Measurements from ENCODE around the gene STARD3.

STARD3 gene

GRCh38 chr17:39687546-39688474 lies 50.9 kb downstream of the STARD3 start, which contains the start of gene PGAP3:
Gene PGAP3, minus strand, starts transcription at chr17:39688057. Its CDS starts 43 bp downstream, at chr17:39688014.
- TF ChIP-seq, protein P1, sequence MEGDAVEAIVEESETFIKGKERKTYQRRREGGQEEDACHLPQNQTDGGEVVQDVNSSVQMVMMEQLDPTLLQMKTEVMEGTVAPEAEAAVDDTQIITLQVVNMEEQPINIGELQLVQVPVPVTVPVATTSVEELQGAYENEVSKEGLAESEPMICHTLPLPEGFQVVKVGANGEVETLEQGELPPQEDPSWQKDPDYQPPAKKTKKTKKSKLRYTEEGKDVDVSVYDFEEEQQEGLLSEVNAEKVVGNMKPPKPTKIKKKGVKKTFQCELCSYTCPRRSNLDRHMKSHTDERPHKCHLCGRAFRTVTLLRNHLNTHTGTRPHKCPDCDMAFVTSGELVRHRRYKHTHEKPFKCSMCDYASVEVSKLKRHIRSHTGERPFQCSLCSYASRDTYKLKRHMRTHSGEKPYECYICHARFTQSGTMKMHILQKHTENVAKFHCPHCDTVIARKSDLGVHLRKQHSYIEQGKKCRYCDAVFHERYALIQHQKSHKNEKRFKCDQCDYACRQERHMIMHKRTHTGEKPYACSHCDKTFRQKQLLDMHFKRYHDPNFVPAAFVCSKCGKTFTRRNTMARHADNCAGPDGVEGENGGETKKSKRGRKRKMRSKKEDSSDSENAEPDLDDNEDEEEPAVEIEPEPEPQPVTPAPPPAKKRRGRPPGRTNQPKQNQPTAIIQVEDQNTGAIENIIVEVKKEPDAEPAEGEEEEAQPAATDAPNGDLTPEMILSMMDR (IDR thresholded peaks at IDR 0.05; ENCODE audit: low read depth, low read length, missing control alignments), result no peak

DNA sequence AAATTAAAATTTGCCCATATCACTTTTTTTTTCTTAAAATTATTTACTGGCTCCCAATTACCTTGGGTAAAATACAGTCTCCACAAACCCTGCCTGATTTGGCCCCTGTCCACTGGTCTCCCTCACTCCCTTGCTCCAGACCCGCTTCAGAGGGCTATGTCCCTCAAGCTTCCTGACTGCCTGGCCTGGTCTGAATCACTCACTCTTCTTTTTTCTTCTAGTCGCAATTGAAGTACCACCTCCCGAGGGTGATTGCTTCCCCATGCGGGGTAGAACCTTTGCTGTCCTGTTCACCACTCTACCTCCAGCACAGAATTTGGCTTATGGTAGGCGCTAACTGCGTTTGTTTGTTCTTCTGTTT lies 51.5 kb downstream of the STARD3 start:
- H3K4me3 ChIP-seq (ENCODE audit: low read depth, low read length), result peak overlapping the region; percentile 71
- DNase-seq (ENCODE audit: low read depth), result no peak
- TF ChIP-seq, protein P1 (IDR thresholded peaks at IDR 0.05; ENCODE audit: low read depth, low read length, missing control alignments), result no peak
- in situ Hi-C loops (cut with HindIII; ENCODE audit: low sequenced_read_pairs), result no loop called here

More at GRCh38 chr17:39687546-39688474, 50.9 kb downstream of the STARD3 start, which contains the start of gene PGAP3:
- in situ Hi-C loops (cut with HindIII; ENCODE audit: low sequenced_read_pairs), result no loop called here
- peak; percentile 73 for DNase-seq (ENCODE audit: low read depth)
- peak within 1 kb of the TSS; percentile 71 for H3K4me3 ChIP-seq (ENCODE audit: low read depth, low read length)

DNA sequence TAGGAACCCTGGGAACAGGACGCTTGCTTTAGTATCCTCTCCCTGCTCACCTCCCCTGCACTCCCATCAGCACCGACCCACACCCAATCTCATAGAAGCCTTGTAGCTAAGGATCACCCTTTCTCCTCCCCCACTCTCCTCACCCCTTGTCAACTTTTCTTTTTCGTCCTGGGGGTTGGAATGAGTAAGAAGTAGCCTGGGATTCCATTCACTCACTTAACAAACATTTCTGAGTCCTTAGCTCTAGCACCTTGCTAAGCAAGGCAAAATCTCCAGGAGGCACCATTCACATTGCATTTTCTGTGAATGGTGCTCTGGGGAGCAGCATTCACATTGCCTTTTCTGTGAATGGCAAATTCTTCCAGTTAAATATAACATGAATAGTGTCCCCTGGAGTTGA lies 52.0 kb downstream of the STARD3 start:
- in situ Hi-C loops (cut with HindIII; ENCODE audit: low sequenced_read_pairs), result no loop called here
- TF ChIP-seq, protein P1 (IDR thresholded peaks at IDR 0.05; ENCODE audit: low read depth, low read length, missing control alignments), result no peak
- DNase-seq (ENCODE audit: low read depth), result no peak
- peak overlapping the region; percentile 71 for H3K4me3 ChIP-seq (ENCODE audit: low read depth, low read length)

GRCh38 chr17:39694593-39694992 lies 57.6 kb downstream of the STARD3 start:
- no peak for DNase-seq (ENCODE audit: low read depth)
- no peak overlapping the region for H3K4me3 ChIP-seq (ENCODE audit: low read depth, low read length)
- in situ Hi-C loops (cut with HindIII; ENCODE audit: low sequenced_read_pairs), result no loop called here
- TF ChIP-seq, protein P1 (IDR thresholded peaks at IDR 0.05; ENCODE audit: low read depth, low read length, missing control alignments), result no peak

GRCh38 chr17:39695089-39695474 lies 58.1 kb downstream of the STARD3 start:
- no peak for DNase-seq (ENCODE audit: low read depth)
- TF ChIP-seq, protein P1 (IDR thresholded peaks at IDR 0.05; ENCODE audit: low read depth, low read length, missing control alignments), result no peak
- no peak overlapping the region for H3K4me3 ChIP-seq (ENCODE audit: low read depth, low read length)
- in situ Hi-C loops (cut with HindIII; ENCODE audit: low sequenced_read_pairs), result no loop called here

GRCh38 chr17:39696731-39697130 lies 59.8 kb downstream of the STARD3 start:
- DNase-seq (ENCODE audit: low read depth), result no peak
- TF ChIP-seq, protein P1 (IDR thresholded peaks at IDR 0.05; ENCODE audit: low read depth, low read length, missing control alignments), result no peak
- in situ Hi-C loops (cut with HindIII; ENCODE audit: low sequenced_read_pairs), result no loop called here
- H3K4me3 ChIP-seq (ENCODE audit: low read depth, low read length), result no peak overlapping the region

Measured in astrocyte of the cerebellum (primary cell).